HG03520 (cell line): Measurements from ENCODE around the gene STXBP6.

Experiments
- ATAC-seq: cut with Tn5 transposase; IDR thresholded peaks from one replicate; pipeline ENCODE4 v1.9.1; 2021; ENCODE audit warnings: mild to moderate bottlenecking, moderate library complexity; ENCODE audit not compliant: unreplicated experiment

Gene STXBP6

DNA sequence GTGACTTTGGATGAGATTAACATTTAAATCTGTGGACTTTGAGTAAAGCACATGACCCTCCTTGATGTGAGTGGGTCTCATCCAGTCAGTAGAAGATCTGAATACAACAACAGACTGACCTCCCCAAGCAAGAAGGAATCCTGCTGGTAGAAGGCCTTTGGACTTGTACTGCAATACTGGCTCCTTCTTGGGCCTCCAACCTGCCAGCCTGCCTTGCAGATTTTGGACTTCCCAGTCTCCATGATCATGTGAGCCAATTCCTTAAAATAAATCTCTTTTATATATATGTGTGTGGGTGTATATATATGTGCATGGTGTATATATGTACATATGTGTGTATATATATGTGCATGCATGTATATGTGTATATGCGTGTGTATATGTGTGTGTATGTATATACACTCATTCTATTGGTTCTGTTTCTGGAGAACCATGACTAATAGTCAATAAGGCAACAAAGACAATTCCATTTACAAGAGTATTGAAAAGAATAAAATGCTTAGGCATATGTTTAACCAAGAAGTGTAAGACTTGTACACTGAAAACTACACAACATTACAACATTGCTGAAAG, 183.8 kb downstream of the STXBP6 start:
- no peak for ATAC-seq

GRCh38 chr14:24863968-24864684, 185.8 kb downstream of the STXBP6 start:
- no peak for ATAC-seq

DNA sequence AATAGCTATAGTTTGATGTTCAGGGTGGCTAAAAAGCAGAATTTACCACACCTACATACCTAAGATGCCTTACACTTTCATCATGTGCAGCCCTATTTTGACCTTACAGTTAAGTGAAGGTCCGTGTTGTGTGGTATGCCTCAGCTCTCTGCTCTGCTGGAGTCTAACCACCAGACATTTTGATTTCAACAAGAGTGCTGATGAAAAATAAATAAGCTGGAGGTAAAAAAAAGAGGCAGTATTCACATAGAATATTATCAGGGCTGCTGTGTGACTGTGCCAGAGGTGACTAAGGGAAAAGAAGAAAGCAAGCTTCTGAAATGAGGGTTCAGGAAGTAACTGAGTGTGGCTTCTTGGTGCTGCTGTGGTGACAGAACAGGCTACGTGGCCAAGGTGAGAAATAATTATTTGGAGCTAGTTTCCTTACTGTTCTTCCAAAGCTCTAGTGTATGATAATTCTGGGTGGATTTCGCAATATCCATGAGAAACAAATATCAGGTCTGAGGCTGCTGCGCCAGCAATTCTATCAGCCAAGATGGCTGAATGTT, 188.8 kb downstream of the STXBP6 start:
- ATAC-seq, result no peak

DNA sequence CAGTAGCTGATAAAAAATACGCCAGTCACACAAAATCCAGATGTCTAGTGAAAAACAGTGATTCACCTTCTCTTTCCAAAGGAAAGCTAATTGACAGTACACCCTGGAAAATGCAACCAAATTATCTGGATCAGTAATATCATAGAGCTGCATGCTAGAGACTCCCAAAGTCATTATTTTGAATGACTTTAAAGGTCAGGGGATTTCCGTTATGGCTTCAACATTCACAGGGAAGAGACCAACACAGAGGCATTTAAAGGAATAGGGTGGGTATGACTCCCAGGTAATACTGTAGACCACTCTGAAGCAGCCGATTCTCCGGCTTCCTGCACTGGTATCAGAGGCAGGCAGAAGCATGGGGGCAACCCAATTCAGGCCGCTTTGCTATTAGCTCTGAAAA, 190.4 kb downstream of the STXBP6 start:
- no peak for ATAC-seq

- no peak for ATAC-seq
Observed at GRCh38 chr14:24858684-24859083, 191.3 kb downstream of the STXBP6 start.

DNA sequence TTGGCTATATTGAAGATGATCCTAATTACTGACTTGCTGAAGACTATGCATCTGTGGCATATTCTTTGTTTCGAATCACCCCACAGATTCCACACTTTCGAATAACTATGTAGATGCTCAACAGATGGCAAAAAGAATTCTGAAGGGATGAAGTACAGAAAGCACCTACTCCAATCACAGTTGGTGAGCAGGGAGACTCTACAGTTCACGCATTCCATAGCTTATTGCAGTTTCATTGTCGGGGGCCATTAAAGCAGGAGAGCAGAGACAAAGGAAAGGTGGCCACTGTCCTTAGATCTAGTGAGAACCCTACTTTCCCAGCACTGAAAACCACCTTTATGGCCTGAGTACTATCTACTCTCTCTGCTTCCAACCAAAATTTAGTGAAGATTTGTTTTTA, 191.9 kb downstream of the STXBP6 start:
- ATAC-seq, result no peak

DNA sequence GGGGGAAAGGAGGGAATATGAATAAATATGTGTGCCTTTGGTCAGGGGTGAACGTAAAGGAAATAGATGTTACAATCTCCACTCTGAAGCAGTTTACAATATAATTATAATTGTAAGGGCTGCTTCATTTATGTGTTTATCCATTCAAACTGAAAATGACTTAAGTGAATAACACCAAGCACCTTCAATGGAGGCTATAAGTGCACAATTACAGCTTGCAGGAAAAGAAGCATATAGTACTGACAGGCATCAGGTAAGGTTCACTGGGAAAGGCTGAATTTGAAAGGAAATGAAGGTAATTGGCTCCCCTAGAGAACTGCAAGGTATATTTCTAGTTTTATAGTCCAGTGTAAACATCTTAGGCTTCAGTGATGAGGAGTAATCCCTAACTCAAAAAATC, 192.7 kb downstream of the STXBP6 start:
- ATAC-seq, result no peak

- ATAC-seq, result no peak
Observed at GRCh38 chr14:24853446-24853845, 196.5 kb downstream of the STXBP6 start.

- ATAC-seq, result no peak
Observed at GRCh38 chr14:24852312-24853060, 197.5 kb downstream of the STXBP6 start.

GRCh38 chr14:24851837-24852236, 198.1 kb downstream of the STXBP6 start:
- ATAC-seq, result no peak

DNA sequence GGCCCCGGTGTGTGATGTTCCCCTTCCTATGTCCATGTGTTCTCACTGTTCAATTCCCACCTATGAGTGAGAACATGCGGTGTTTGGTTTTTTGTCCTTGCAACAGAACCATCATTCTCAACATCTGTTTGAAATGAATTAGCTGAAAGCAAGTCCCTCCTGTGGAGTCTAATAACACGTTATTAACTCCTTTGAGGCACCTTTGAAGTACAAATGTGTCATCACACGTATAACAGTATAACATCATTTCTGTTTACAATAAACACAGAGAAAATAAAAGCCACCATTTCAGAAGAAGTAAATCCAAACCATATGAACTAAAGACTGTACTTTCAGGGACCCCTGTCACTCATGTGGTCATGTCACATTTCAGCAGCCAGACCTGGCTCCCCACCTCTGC, 198.5 kb downstream of the STXBP6 start:
- no peak for ATAC-seq

DNA sequence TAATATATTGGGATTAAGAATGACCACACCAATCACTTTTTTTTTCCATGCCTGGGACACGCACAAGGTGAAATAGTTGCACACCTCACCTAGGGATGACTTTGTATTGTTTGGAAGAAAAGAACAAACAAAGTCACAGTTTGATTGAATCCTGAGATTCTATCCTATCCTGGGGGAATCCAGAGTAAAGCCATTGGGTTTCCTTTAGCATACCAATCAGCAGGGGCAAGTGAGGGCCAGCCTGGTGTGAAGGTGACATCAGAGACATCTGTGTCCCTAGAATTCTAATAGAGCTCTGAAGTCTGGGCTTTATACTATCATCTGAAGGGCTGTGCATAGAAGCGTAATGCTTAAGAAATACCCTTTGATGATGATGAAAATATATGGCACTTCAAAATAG, 199.9 kb downstream of the STXBP6 start:
- ATAC-seq, result no peak

GRCh38 chr14:24849471-24849870, 200.5 kb downstream of the STXBP6 start:
- ATAC-seq, result no peak

DNA sequence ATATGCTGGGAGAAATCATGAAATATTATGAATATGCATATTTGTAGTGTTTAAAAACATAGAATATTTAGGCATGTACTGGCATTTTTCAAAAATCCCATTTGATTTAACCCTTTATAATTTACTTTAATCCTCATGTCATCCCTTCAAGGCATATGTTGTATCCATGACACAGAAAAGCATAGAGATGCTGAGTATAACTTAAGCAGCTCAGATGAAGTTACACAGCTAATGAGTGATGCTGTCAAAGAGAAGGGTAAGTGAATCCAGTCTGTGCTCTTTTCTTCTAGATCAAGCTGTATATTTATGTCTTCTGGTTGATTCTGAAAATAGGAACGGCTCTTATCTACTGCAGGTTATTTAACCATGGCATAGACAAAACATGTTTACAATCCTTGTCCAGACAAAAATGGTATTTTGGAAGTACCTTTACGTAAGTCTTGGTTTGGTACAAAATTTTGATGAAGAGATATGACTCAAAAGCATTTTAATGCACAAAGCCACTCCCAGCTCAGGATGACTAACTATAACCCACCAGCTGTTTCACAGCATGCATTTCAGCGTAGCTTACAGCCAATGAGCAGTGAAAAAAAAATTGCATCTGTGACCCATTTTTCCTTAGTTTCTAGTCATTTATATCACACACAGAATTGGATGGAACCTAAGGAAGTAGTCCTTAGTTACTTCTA, 201.7 kb downstream of the STXBP6 start:
- ATAC-seq, result no peak

- no peak for ATAC-seq
Observed at GRCh38 chr14:24847568-24848095, 202.3 kb downstream of the STXBP6 start.

DNA sequence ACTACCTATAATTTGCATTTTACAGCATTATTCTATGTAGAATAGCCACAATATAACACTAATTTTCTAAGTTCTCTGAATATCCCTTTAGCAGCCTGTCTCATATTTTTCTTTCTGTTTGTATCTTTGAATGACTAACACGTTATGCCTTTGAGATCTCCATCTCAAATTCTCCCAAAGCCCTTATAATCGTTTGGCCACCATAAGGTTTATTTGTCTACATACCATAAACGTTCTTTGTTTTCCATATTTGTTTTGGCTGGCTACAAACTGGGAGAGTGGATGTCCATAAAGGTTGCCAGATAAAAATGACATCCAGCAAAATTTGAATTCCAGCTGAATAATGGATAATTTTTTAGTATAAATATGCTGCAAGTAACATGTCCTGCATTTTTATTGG, 203.7 kb downstream of the STXBP6 start:
- no peak for ATAC-seq

GRCh38 chr14:24845851-24846250, 204.1 kb downstream of the STXBP6 start:
- no peak for ATAC-seq

DNA sequence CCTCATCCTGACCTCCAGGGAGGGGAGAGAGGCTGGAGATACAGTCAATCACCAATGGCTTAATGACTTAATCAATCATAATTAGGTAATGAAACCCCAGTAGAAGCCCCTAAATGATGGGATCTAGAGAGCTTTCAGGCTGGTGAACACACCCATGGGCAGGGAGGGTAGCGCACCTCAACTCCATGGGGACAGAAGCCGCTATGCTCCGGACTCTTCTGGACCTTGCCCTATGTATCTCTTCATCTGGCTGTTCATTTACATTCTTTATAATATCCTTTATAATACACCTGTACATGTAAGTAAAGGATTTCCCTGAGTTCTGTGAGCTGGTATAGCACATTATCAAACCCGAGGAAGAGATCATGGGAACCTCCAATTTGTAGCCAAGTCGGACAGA, 205.9 kb downstream of the STXBP6 start:
- ATAC-seq, result no peak

- ATAC-seq, result peak; percentile 92
Observed at GRCh38 chr14:24843494-24843893, 206.5 kb downstream of the STXBP6 start.

DNA sequence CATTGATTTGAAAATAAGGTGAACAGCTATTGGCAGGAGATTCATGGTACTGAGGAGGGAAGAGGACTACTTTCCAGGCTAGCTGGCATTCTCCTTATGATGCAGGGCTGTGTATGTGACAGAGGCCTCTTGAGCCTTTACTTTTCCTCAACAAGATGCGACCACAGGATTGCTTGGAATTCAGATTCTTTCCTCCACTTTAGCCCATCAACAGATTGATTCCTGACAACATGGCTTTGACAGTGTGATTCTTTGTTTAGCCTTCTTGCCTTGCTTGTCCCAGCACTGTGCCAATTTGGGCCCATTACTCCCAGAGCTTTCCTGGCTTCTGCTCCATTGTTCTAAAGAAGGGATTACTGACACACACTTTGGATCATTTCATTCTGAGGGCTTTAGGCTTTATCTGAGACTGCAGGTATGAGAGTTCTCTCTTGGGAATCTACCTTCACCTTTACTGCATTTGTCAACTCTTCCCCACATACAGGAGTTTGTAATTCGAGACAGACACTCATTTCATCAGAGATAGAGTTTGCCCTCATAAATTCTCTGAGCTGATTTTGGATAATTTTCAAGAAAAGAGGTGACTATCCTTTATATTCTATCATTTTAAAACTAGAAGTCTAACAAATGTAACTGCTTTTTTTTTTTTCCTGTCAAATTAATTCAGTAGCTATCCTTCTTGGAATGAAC, 209.6 kb downstream of the STXBP6 start:
- ATAC-seq, result no peak
